CD4-positive, alpha-beta T cell treated with Interferon alpha-2 for 1 hour (primary cell): ENCODE data around the gene AMIGO2.
"Not testable (repeated sequence)": the region's sequence is repeated elsewhere in the genome, so short reads cannot be mapped to it uniquely, and the experiment has no call there.

ENCODE experiments used
- DNase-seq, 2 donors: peaks; one replicate each; pipeline ENCODE4 v3.0.0-alpha.2; 2020 to 2022

The AMIGO2 gene

DNA sequence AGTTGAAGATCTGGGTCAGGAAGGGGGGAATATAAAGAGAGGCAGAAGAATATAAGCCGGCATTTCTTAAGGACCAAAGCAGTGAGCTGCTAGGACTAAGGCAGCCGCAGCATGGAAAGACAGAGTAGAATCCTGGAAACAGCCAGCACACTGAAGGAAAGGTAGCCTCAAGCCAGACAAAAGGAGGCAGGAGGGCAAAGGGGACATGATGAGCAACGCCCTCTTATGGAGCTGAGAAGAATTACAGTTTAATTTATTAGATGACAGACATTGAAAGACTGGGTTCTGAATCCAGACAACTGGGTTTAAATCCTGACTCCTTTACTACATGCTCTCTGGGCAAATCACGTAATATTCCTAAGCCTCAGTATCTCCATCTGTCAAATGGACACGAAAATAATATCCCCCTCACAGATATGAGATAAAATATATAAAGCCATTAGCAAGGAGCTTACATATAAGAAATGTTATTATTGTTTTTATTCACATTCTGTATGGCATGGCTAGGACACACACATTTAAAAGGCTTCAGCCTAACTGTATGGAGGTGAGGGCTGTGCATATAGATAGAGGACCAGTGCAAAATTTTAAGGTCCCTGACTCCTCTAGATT lies 8.4 kb downstream of the AMIGO2 start:
- DNase-seq: peak in 1 of 2 donors; percentile 48

DNA sequence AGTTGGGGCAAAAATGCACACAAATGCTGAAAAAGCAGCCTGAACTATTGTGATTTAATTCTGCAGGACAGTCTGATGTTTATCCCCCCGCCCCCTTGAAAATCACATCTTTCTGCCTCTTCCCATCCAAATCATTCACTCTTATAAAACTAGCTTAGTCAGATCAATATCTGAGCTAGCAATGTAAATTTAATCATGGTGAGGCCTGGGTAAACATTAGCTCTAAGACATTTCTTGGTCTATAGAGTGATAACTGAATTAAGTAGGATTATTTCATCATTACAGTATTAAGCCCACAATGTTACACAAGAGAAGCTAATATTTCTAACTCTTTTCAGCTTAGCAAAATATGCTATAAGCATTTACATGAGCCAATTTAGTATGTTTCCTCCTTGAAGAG lies 9.4 kb downstream of the AMIGO2 start:
- no peak for DNase-seq

DNA sequence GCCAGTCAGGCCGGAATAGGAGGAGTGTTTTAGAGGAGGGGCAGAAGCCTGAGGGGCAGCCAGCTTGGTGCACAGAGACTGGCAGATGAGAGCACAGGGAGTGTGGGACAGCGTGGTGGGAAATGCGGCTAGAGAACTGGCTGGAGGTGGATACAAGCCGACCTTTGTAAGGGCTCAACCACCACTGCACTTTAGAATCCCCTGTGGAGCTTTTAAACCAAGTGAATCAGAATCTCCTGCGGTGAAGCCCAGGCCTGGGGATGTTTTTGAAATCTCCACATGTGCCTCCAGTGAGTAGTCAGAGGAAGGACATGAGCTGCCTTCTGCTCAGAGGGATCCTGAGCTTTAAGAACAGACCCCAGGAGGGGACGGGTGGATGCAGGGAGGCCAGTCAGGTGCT lies 11.2 kb downstream of the AMIGO2 start:
- no peak for DNase-seq

GRCh38 chr12:47067771-47068431 lies 11.9 kb downstream of the AMIGO2 start:
- DNase-seq: no peak

DNA sequence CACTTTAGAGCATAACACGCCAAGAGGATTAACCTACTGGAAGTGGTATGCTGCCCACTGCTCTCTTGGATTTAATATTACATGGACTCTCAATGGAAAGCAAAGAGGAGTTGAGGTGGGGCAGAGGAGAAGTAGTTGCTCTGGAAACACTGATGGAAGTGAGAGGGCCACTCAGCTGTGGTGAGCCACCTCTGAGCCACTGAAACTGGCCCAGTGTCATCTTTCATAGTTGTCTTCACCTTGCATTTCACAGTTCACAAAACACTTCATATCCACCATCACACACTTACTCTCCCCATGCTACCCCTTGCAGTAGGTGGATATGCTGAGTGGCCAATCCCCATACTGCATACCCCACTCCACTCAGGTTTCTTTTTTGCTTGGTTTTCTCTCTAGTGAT lies 12.6 kb downstream of the AMIGO2 start:
- DNase-seq: no peak

DNA sequence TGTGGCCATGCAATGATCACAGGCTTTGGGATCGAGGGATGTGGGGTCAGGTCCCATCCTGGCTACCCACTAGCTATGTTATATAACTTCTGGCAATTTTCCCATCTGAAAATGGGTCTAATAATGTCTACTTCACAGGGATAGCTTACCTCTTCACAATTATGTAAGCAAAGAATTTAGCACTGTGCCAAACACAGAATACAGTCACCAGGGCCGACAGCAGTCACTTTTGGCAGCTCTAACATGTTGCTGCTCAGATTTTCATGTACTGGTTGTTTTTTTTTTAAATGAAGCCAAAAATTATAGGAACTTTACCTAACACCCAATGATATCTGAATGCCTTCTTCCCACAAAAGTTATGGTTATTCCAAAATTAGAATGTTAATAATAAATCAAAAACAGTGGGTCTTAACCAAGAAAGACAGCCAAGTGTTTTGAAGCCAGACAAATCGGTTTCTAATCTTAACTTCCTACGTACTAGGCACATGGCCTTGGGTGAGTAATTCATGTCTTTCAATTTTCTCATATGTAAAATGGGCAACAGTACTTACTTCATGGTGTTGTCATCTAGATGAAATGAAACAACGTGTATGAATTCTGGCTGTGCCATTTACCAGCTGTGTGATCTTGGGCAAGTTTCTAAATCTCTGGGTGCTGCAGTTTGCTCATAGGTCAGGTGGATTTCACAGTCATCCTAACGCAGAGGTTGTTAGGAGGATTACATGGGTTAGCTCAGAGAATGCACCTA lies 13.3 kb downstream of the AMIGO2 start:
- no peak for DNase-seq

- DNase-seq: no peak
Measured at GRCh38 chr12:47065546-47065945, 14.2 kb downstream of the AMIGO2 start.

- not testable (repeated sequence) for DNase-seq
Measured at GRCh38 chr12:47058640-47059039, 21.1 kb downstream of the AMIGO2 start.

GRCh38 chr12:47056944-47057343 lies 22.8 kb downstream of the AMIGO2 start:
- DNase-seq: not testable (repeated sequence)

- DNase-seq: not testable (repeated sequence)
Measured at GRCh38 chr12:47055856-47056255, 23.9 kb downstream of the AMIGO2 start.

DNA sequence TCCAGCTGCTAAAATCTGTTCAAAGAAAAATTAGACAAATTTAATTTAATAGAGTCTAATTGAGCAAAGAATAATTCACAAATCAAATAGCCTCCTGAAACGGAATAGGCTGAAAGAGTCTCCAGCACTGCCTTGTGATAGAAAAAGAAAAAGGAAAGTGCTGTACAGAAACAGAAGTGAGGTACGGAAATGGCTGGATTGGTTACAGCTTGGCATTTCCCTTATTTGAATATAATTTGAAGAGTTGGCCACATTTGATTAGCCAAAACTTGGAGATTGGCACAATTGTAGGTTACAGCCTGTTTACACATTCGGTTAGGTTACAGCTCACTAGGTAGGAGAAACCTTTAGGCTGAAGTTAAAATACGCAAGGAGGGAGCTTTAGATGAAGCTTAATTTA lies 25.1 kb downstream of the AMIGO2 start:
- no peak for DNase-seq

DNA sequence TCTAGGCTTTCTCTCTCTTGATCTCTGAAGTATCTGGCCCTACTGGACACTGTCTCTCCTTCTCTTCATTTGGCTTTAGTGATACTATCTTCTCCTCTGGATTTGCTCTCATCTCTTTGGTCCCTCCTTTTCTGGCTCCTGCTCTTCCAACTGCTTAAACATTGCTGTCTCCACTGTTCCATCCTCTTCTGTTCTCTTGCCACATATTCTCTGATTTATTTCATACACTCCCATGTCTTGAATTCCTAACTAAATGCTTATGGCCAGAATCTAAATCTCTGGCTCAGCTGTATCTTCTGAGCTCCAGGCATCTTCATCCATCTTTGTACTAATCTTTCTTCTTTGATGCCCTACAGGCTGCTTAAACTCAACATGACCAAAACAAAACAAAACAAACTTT lies 25.8 kb downstream of the AMIGO2 start:
- DNase-seq: no peak

DNA sequence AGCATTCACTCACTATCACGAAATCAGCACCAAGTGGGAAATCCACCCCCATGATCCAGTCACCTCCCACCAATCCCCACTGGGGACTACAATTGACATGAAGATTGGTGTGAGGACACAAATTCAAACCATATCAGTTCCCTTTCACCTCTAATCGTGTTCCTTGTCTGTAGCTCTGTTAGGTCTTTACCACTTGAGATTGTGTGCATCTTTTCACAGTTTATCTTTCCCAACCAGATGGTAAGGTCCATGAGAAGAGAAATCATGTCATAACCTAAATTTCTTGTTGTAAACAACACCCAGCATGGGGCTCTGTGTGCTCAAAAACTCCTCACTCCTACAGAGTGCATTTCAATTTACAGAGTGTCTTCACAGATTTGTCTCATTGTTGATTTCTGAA lies 27.5 kb downstream of the AMIGO2 start:
- no peak for DNase-seq

- not testable (repeated sequence) for DNase-seq
Measured at GRCh38 chr12:47051291-47051690, 28.5 kb downstream of the AMIGO2 start.

GRCh38 chr12:47048541-47048940 lies 31.2 kb downstream of the AMIGO2 start:
- no peak for DNase-seq

GRCh38 chr12:47041327-47041726 lies 38.4 kb downstream of the AMIGO2 start:
- DNase-seq: no peak

- DNase-seq: no peak
Measured at GRCh38 chr12:47039756-47040155, 40.0 kb downstream of the AMIGO2 start.

GRCh38 chr12:47039079-47039478 lies 40.7 kb downstream of the AMIGO2 start:
- no peak for DNase-seq

- no peak for DNase-seq
Measured at GRCh38 chr12:47038270-47038748, 41.5 kb downstream of the AMIGO2 start.

DNA sequence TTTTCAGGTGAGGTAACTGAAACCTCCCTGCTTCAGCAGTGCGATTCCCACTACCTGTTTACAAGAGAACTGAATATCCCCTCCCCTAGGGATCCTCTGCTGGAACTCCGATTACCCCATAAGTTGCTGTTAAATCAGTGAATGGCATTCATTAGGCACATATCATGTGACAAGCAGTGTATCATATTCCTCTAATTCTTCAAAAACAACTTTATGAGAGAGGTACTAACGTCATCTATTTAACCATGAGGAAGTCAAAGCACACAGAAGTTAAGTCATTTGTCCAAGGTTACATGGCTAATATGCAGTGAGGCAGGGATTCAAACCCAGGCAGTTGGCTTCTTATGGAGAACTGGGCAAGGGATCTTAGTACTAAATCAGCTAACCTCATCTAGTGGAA lies 44.3 kb downstream of the AMIGO2 start:
- DNase-seq: no peak

DNA sequence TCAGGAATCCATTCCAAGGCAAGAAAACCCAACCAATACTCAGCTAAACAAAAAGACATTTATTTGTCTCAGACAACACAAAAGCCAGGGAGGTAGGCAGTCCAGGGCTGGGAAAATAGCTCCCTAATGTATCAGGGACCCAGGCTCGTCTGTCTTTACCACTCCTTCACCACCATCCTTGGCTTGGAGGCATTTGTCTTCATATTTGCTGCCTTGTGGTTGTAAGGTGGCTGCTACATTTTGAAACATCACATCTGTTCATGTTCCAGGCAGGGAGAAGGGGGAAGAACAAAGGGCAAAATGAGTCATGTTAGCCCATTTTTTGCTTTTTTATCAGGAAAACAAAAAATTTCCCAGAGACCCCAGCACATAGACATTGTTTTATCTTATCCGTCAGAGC lies 45.1 kb downstream of the AMIGO2 start:
- no peak for DNase-seq

DNA sequence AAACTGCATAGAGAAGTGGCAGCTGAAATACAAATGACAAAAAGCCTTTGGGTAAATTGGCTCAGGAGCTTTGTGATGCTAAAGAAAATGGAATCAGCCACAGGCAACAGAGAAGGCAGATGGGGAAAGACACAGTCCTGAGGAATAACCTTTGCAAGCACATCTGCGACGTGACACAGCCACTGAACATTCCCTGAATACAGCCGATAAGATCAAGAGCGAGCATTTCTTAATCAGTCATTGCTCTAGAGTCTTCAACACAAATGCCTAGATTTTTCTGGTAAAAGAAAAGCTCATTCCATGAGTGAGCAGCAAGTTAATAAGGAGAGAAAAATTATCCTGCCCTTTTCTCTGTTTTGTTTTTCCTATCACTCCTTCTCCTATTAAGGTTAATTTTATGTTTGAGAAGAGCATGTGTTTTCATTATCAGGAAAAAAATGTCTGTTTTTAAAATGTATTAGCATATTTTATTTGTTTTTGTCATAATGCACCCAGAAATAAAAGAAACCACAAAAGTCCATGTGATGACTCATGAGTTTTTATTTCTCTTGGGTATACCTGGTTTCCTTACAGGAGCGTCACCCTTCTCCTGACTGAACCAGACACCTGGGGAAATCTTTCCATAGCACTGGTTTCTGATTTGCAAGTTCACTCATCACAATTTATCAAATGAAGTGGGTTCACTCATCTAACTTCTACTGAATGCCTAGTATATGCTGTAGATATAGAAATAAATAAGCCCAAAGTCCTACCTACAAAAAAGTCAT lies 45.8 kb downstream of the AMIGO2 start:
- DNase-seq: no peak

DNA sequence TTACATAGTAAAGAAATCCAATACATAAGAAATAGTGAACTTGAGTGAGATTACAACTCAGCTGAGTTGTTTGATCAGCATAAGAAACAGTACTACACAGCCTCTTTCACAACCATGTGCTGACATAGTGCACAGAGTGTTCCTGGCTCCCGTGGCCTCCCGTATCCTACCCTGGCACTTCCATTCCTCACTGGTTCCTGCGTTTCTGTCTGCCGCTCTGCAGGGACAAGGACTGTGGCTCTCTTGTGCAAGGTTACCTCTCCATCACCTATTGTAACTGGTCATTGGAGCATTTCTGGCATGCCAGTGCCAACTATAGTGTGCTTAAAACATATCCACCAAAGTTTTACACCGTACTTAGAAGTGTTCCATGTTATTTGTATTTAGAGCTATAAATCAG lies 46.7 kb downstream of the AMIGO2 start:
- no peak for DNase-seq
